Ishikawa (cell line): ENCODE measurements around the gene PATE4.

Source experiments
- CEBPB ChIP-seq: IDR thresholded peaks from 2 replicates; pipeline ENCODE4 v1.6.1; 2012
- CREB1 ChIP-seq: IDR thresholded peaks from 2 replicates; pipeline ENCODE4 v1.6.1; 2012; ENCODE audit warnings: low read depth
- EGR1 ChIP-seq: IDR thresholded peaks from 2 replicates; pipeline ENCODE4 v1.6.1; 2012
- EP300 ChIP-seq: IDR thresholded peaks from 2 replicates; pipeline ENCODE4 v1.6.1; 2012; ENCODE audit warnings: borderline replicate concordance
- FOXM1 ChIP-seq: IDR thresholded peaks from 2 replicates; pipeline ENCODE4 v1.6.1; 2012; ENCODE audit warnings: low read depth, borderline replicate concordance
- NFIC ChIP-seq: IDR thresholded peaks from 2 replicates; pipeline ENCODE4 v1.6.1; 2012
- RAD21 ChIP-seq: IDR thresholded peaks from 2 replicates; pipeline ENCODE4 v1.6.1; 2012; ENCODE audit warnings: low read depth
- TAF1 ChIP-seq: IDR thresholded peaks from 2 replicates; pipeline ENCODE4 v1.6.1; 2012; ENCODE audit warnings: low read depth, mild to moderate bottlenecking
- TCF12 ChIP-seq: IDR thresholded peaks from 2 replicates; pipeline ENCODE4 v1.6.1; 2012; ENCODE audit warnings: low read depth
- TEAD4 ChIP-seq: IDR thresholded peaks from 2 replicates; pipeline ENCODE4 v1.6.1; 2012
- YY1 ChIP-seq: IDR thresholded peaks from 2 replicates; pipeline ENCODE4 v1.6.1; 2012; ENCODE audit warnings: low read depth
- ZBTB7A ChIP-seq: IDR thresholded peaks from 2 replicates; pipeline ENCODE4 v1.6.1; 2012; ENCODE audit warnings: low read depth
- TF ChIP-seq, protein P1 (sequence below): IDR thresholded peaks from 2 replicates; pipeline ENCODE4 v1.6.1; 2012; ENCODE audit warnings: low read depth, mild to moderate bottlenecking
- TF ChIP-seq, protein P2 (sequence below): IDR thresholded peaks from 2 replicates; pipeline ENCODE4 v1.6.1; 2012
- TF ChIP-seq, protein P3 (sequence below): IDR thresholded peaks from 2 replicates; pipeline ENCODE4 v1.6.1; 2012

The PATE4 gene, protein sequence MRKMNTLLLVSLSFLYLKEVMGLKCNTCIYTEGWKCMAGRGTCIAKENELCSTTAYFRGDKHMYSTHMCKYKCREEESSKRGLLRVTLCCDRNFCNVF

DNA sequence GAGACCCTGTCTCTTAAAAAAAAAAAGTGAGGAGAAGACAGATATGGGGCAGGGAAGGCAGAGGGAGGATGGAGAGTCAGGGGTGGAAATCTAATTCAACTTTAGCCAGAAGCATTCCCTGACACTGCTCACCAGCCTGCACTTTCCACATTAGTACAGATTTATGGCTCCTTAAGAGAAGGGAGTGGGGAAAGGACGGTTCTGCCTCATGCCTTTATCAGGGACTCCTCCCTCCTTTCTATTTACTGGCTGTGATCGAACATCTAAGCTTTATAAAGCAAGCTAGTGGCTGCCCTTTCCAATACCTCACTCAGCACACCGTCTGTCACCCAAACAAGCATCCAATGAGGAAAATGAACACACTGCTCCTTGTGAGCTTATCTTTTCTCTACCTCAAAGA lies at the start of gene PATE4:
PATE4 (plus strand) TSS at position 301 of the 400 bp plus-strand sequence; CDS start at position 345, 44 bp downstream.
- no peak for TF ChIP-seq RAD21
- no peak for TF ChIP-seq TEAD4
- TF ChIP-seq, protein P1, sequence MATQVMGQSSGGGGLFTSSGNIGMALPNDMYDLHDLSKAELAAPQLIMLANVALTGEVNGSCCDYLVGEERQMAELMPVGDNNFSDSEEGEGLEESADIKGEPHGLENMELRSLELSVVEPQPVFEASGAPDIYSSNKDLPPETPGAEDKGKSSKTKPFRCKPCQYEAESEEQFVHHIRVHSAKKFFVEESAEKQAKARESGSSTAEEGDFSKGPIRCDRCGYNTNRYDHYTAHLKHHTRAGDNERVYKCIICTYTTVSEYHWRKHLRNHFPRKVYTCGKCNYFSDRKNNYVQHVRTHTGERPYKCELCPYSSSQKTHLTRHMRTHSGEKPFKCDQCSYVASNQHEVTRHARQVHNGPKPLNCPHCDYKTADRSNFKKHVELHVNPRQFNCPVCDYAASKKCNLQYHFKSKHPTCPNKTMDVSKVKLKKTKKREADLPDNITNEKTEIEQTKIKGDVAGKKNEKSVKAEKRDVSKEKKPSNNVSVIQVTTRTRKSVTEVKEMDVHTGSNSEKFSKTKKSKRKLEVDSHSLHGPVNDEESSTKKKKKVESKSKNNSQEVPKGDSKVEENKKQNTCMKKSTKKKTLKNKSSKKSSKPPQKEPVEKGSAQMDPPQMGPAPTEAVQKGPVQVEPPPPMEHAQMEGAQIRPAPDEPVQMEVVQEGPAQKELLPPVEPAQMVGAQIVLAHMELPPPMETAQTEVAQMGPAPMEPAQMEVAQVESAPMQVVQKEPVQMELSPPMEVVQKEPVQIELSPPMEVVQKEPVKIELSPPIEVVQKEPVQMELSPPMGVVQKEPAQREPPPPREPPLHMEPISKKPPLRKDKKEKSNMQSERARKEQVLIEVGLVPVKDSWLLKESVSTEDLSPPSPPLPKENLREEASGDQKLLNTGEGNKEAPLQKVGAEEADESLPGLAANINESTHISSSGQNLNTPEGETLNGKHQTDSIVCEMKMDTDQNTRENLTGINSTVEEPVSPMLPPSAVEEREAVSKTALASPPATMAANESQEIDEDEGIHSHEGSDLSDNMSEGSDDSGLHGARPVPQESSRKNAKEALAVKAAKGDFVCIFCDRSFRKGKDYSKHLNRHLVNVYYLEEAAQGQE: no peak
- no peak for TF ChIP-seq YY1
- TF ChIP-seq NFIC: no peak
- TF ChIP-seq EP300: no peak
- TF ChIP-seq ZBTB7A: no peak
- TF ChIP-seq, protein P2, sequence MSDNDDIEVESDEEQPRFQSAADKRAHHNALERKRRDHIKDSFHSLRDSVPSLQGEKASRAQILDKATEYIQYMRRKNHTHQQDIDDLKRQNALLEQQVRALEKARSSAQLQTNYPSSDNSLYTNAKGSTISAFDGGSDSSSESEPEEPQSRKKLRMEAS: no peak
- TF ChIP-seq, protein P3, sequence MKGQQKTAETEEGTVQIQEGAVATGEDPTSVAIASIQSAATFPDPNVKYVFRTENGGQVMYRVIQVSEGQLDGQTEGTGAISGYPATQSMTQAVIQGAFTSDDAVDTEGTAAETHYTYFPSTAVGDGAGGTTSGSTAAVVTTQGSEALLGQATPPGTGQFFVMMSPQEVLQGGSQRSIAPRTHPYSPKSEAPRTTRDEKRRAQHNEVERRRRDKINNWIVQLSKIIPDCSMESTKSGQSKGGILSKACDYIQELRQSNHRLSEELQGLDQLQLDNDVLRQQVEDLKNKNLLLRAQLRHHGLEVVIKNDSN: no peak
- no peak for TF ChIP-seq FOXM1
- no peak for TF ChIP-seq EGR1
- TF ChIP-seq TCF12: no peak
- TF ChIP-seq CEBPB: no peak
- TF ChIP-seq CREB1: no peak
- TF ChIP-seq TAF1: no peak

DNA sequence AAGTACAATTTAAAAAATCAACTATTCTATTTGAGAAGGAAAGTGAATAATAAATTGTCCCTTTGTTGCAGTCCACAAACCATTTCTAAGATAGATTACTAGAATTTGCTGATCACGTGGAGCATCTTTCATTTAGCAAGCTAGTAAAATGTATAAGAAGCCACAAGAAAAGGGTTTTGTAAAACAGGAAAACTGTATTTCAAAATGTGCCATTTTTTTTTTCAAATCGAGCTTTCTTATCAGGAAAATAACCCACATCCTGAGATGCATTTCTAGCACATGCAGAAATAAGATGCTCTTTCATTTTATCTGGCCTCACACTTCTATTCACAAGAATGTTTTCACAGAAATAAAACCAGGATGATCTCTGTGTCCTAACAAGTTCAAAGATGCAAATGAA lies 48.4 kb upstream of the PATE4 start:
- no peak for TF ChIP-seq NFIC
- no peak for TF ChIP-seq FOXM1
- TF ChIP-seq TAF1: no peak
- no peak for TF ChIP-seq TCF12
- TF ChIP-seq, protein P2: no peak
- TF ChIP-seq YY1: no peak
- TF ChIP-seq, protein P1: no peak
- no peak for TF ChIP-seq CREB1
- no peak for TF ChIP-seq EP300
- no peak for TF ChIP-seq TEAD4
- TF ChIP-seq EGR1: no peak
- TF ChIP-seq, protein P3: no peak

DNA sequence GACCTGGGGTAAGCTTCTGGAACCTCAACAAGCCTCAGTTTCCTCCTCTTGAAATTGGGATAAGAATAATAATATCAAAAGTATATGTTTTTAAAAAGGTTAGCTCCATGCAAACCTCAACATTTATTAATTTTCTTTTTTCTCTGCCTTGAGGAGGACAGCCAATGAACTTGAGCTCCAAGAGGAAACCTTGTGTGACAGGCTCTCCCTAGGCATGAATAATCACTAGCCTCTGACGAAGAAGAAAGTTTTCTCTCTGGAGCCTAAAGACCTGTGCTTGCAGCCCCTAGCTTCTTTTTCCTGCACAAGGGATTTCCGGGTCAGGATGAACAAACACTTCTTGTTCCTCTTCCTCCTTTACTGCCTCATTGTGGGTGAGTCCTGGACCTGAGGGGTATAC lies 45.3 kb upstream of the PATE4 start, which contains the start of gene PATE3:
PATE3 (plus strand) TSS at position 301 of the 400 bp plus-strand sequence; CDS start at position 326, 25 bp downstream.
- TF ChIP-seq FOXM1: no peak
- no peak for TF ChIP-seq CREB1
- TF ChIP-seq TEAD4: no peak
- no peak for TF ChIP-seq EP300
- TF ChIP-seq EGR1: no peak
- TF ChIP-seq TAF1: no peak
- TF ChIP-seq, protein P1: no peak
- TF ChIP-seq, protein P2: no peak
- TF ChIP-seq CEBPB: no peak
- TF ChIP-seq RAD21: no peak
- no peak for TF ChIP-seq TCF12
- no peak for TF ChIP-seq NFIC
- TF ChIP-seq, protein P3: no peak
- no peak for TF ChIP-seq ZBTB7A
- no peak for TF ChIP-seq YY1

DNA sequence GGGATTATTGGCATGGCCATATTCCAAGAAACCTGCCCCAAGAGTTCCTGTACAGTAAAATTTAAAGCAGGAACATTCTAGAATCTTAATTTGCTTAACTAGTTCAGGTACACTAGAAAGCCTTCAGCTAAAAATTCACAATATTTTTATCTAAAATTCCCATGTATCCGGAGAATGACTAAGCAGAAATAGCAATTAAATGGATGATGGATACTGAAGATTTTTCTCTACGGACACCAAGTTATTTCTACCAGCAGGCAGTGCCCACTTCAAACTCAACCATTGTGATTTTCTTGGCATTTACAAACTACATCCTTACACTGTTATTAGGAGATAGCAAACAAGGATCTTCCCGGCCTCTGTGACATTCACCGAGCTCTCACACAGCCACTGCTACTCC lies 42.3 kb upstream of the PATE4 start:
- TF ChIP-seq, protein P1: no peak
- TF ChIP-seq TCF12 (no peak), NFIC (no peak), ZBTB7A (no peak), TEAD4 (no peak), TAF1 (no peak), EP300 (no peak), YY1 (no peak), FOXM1 (no peak), EGR1 (no peak), CREB1 (no peak), RAD21 (no peak), CEBPB (no peak)
- TF ChIP-seq, protein P3: no peak
- TF ChIP-seq, protein P2: no peak
